ENCODE measurements around the gene ANO4.
A peak's percentile ranks its signal among the peaks of the same experiment; 100 is the strongest.
"Not testable (repeated sequence)": the region's sequence is repeated elsewhere in the genome, so short reads cannot be mapped to it uniquely, and the experiment has no call there.

The ANO4 gene

GRCh38 chr12:100970894-100971293, 176.3 kb downstream of the ANO4 start:
- Mint-ChIP-seq H3K36me3 (ENCODE audit: insufficient read depth) (no peaks in the 10 kb centered on the region), H3K27ac (ENCODE audit: low read depth) (no peak overlapping the region), H3K9me3 (no peaks in the 10 kb centered on the region), H3K27me3 (no peaks in the 10 kb centered on the region), H3K4me1 (no peaks in the 10 kb centered on the region), H3K4me3 (no peak overlapping the region)
- ATAC-seq (replicated peaks; ENCODE audit: extremely low read depth, poor library complexity, severe bottlenecking) (no peak), DNase-seq (ENCODE audit: low spot score in 2 of 2) (no peak)

GRCh38 chr12:100972121-100972520, 177.5 kb downstream of the ANO4 start:
- Mint-ChIP-seq H3K36me3 (ENCODE audit: insufficient read depth) (no peaks in the 10 kb centered on the region), H3K4me1 (no peaks in the 10 kb centered on the region), H3K9me3 (no peaks in the 10 kb centered on the region), H3K4me3 (no peak overlapping the region), H3K27ac (ENCODE audit: low read depth) (no peak overlapping the region), H3K27me3 (no peaks in the 10 kb centered on the region)
- DNase-seq (ENCODE audit: low spot score in 2 of 2) (no peak), ATAC-seq (replicated peaks; ENCODE audit: extremely low read depth, poor library complexity, severe bottlenecking) (no peak)

- Mint-ChIP-seq H3K27me3 (no peaks in the 10 kb centered on the region), H3K4me3 (no peak overlapping the region), H3K9me3 (peaks cover 18% of the 10 kb centered on the region), H3K36me3 (ENCODE audit: insufficient read depth) (no peaks in the 10 kb centered on the region), H3K4me1 (no peaks in the 10 kb centered on the region), H3K27ac (ENCODE audit: low read depth) (no peak overlapping the region)
- DNase-seq (ENCODE audit: low spot score in 2 of 2) = no peak
- no peak for ATAC-seq (replicated peaks; ENCODE audit: extremely low read depth, poor library complexity, severe bottlenecking)
These were observed 179.8 kb downstream of the ANO4 start for GRCh38 chr12:100974341-100974740.

GRCh38 chr12:100974747-100975146, 180.2 kb downstream of the ANO4 start:
- DNase-seq (ENCODE audit: low spot score in 2 of 2) (no peak), ATAC-seq (replicated peaks; ENCODE audit: extremely low read depth, poor library complexity, severe bottlenecking) (no peak)
- H3K27ac Mint-ChIP-seq (ENCODE audit: low read depth) = no peak overlapping the region
- no peak overlapping the region for H3K4me3 Mint-ChIP-seq
- H3K9me3 Mint-ChIP-seq = peaks cover 20% of the 10 kb centered on the region
- H3K36me3 Mint-ChIP-seq (ENCODE audit: insufficient read depth) = no peaks in the 10 kb centered on the region
- no peaks in the 10 kb centered on the region for H3K4me1 Mint-ChIP-seq
- no peaks in the 10 kb centered on the region for H3K27me3 Mint-ChIP-seq

- Mint-ChIP-seq H3K4me3 (no peak overlapping the region), H3K4me1 (no peaks in the 10 kb centered on the region), H3K36me3 (ENCODE audit: insufficient read depth) (no peaks in the 10 kb centered on the region), H3K27ac (ENCODE audit: low read depth) (no peak overlapping the region), H3K9me3 (peaks cover 20% of the 10 kb centered on the region), H3K27me3 (no peaks in the 10 kb centered on the region)
- ATAC-seq (replicated peaks; ENCODE audit: extremely low read depth, poor library complexity, severe bottlenecking) = no peak
- DNase-seq (ENCODE audit: low spot score in 2 of 2) = no peak
These were observed 182.2 kb downstream of the ANO4 start for GRCh38 chr12:100976735-100977134.

GRCh38 chr12:100980856-100981255, 186.3 kb downstream of the ANO4 start:
- no peaks in the 10 kb centered on the region for H3K36me3 Mint-ChIP-seq (ENCODE audit: insufficient read depth)
- H3K27me3 Mint-ChIP-seq = no peaks in the 10 kb centered on the region
- no peak for ATAC-seq (replicated peaks; ENCODE audit: extremely low read depth, poor library complexity, severe bottlenecking)
- H3K4me3 Mint-ChIP-seq = no peak overlapping the region
- no peak for DNase-seq (ENCODE audit: low spot score in 2 of 2)
- H3K4me1 Mint-ChIP-seq = no peaks in the 10 kb centered on the region
- H3K9me3 Mint-ChIP-seq = peaks cover 20% of the 10 kb centered on the region
- no peak overlapping the region for H3K27ac Mint-ChIP-seq (ENCODE audit: low read depth)

GRCh38 chr12:100982511-100983183, 188.1 kb downstream of the ANO4 start:
- H3K4me1 Mint-ChIP-seq = no peaks in the 10 kb centered on the region
- ATAC-seq (replicated peaks; ENCODE audit: extremely low read depth, poor library complexity, severe bottlenecking) (no peak), DNase-seq (ENCODE audit: low spot score in 2 of 2) (no peak)
- H3K9me3 Mint-ChIP-seq = peaks cover 16% of the 10 kb centered on the region
- H3K4me3 Mint-ChIP-seq = no peak overlapping the region
- H3K36me3 Mint-ChIP-seq (ENCODE audit: insufficient read depth) = no peaks in the 10 kb centered on the region
- no peaks in the 10 kb centered on the region for H3K27me3 Mint-ChIP-seq
- no peak overlapping the region for H3K27ac Mint-ChIP-seq (ENCODE audit: low read depth)

GRCh38 chr12:100984796-100985195, 190.2 kb downstream of the ANO4 start:
- H3K9me3 Mint-ChIP-seq = peaks cover 4% of the 10 kb centered on the region
- H3K4me1 Mint-ChIP-seq = no peaks in the 10 kb centered on the region
- no peak overlapping the region for H3K4me3 Mint-ChIP-seq
- H3K27ac Mint-ChIP-seq (ENCODE audit: low read depth) = no peak overlapping the region
- H3K27me3 Mint-ChIP-seq = no peaks in the 10 kb centered on the region
- ATAC-seq (replicated peaks; ENCODE audit: extremely low read depth, poor library complexity, severe bottlenecking) = no peak
- DNase-seq (ENCODE audit: low spot score in 2 of 2) = no peak
- no peaks in the 10 kb centered on the region for H3K36me3 Mint-ChIP-seq (ENCODE audit: insufficient read depth)

GRCh38 chr12:100986595-100987547, 192.3 kb downstream of the ANO4 start:
- ATAC-seq (replicated peaks; ENCODE audit: extremely low read depth, poor library complexity, severe bottlenecking) = no peak
- Mint-ChIP-seq H3K4me3 (no peak overlapping the region), H3K4me1 (no peaks in the 10 kb centered on the region), H3K27me3 (no peaks in the 10 kb centered on the region), H3K27ac (ENCODE audit: low read depth) (no peak overlapping the region), H3K36me3 (ENCODE audit: insufficient read depth) (no peaks in the 10 kb centered on the region), H3K9me3 (peaks cover 7% of the 10 kb centered on the region)
- no peak for DNase-seq (ENCODE audit: low spot score in 2 of 2)

GRCh38 chr12:100987552-100988521, 193.3 kb downstream of the ANO4 start:
- no peak overlapping the region for H3K4me3 Mint-ChIP-seq
- peaks cover 7% of the 10 kb centered on the region for H3K9me3 Mint-ChIP-seq

GRCh38 chr12:100989509-100989908, 194.9 kb downstream of the ANO4 start:
- H3K4me3 Mint-ChIP-seq; H3K27me3 Mint-ChIP-seq; H3K36me3 Mint-ChIP-seq (ENCODE audit: insufficient read depth); ATAC-seq (replicated peaks; ENCODE audit: extremely low read depth, poor library complexity, severe bottlenecking); H3K4me1 Mint-ChIP-seq; DNase-seq (ENCODE audit: low spot score in 2 of 2); H3K9me3 Mint-ChIP-seq; H3K27ac Mint-ChIP-seq (ENCODE audit: low read depth): not testable (repeated sequence)

More at GRCh38 chr12:100987552-100988521, 193.3 kb downstream of the ANO4 start:
- Mint-ChIP-seq H3K4me1 (no peaks in the 10 kb centered on the region), H3K36me3 (ENCODE audit: insufficient read depth) (no peaks in the 10 kb centered on the region), H3K27me3 (no peaks in the 10 kb centered on the region), H3K27ac (ENCODE audit: low read depth) (no peak overlapping the region)
- DNase-seq (ENCODE audit: low spot score in 2 of 2) = no peak
- ATAC-seq (replicated peaks; ENCODE audit: extremely low read depth, poor library complexity, severe bottlenecking) = peak; percentile 19

- Mint-ChIP-seq H3K9me3 (peaks cover 7% of the 10 kb centered on the region), H3K4me3 (no peak overlapping the region), H3K36me3 (ENCODE audit: insufficient read depth) (no peaks in the 10 kb centered on the region), H3K27me3 (no peaks in the 10 kb centered on the region), H3K4me1 (no peaks in the 10 kb centered on the region), H3K27ac (ENCODE audit: low read depth) (no peak overlapping the region)
- no peak for ATAC-seq (replicated peaks; ENCODE audit: extremely low read depth, poor library complexity, severe bottlenecking)
- no peak for DNase-seq (ENCODE audit: low spot score in 2 of 2)
These were observed 196.5 kb downstream of the ANO4 start for GRCh38 chr12:100991102-100991501.
